ENCODE measurements around the gene MDH1. TPM values are rescaled to one million over a fixed set of nuclear protein-coding genes. Genes with fewer than 3 reads are reported as not detected.
"Not testable (repeated sequence)": the region's sequence is repeated elsewhere in the genome, so short reads cannot be mapped to it uniquely, and the experiment has no call there.

MDH1 gene
- total RNA-seq, 2 experiments from 2014 or later: 96.3 to 97.6 TPM

DNA sequence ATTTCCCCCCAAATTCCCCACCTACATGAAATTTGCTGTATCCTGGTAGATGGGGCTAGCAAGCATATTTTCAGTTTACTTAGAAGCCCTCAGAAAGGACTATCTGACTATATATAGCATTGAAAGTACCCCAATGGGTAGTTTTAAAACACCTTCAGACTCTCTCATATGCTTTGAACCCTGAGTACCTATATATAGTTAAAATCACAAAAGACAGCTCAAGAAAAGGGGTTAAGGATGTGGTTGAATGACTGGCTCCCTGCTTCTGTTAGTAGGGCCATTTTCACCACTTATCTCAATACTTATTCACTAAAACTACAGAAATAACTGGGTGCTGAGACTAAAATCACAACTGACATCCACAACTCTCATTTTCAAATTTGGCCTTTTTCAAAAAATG lies 19.0 kb upstream of the MDH1 start:
- H3K27ac ChIP-seq (ENCODE audit: low read depth in 1 of 2, low read length in 2 of 2): no peak overlapping the region
- CTCF ChIA-PET: no interaction called here
- POLR2A ChIA-PET: no interaction called here
- no peaks in the 10 kb centered on the region for H3K4me1 ChIP-seq (ENCODE audit: insufficient read depth, low read length)
- peaks cover 14% of the 10 kb centered on the region for H3K9me3 Mint-ChIP-seq
- no peak overlapping the region for H3K4me3 Mint-ChIP-seq
- peaks cover 58% of the 10 kb centered on the region for H3K36me3 Mint-ChIP-seq (ENCODE audit: low read depth)
- H3K9me3 ChIP-seq (ENCODE audit: control insufficient read depth in 1 of 2, insufficient read depth in 1 of 2, low read length in 2 of 2): peaks cover 3 to 21% of the 10 kb centered on the region in 2 experiments
- DNase-seq (no peak), ATAC-seq (ENCODE audit: poor library complexity) (no peak)
- TF ChIP-seq, protein P1, sequence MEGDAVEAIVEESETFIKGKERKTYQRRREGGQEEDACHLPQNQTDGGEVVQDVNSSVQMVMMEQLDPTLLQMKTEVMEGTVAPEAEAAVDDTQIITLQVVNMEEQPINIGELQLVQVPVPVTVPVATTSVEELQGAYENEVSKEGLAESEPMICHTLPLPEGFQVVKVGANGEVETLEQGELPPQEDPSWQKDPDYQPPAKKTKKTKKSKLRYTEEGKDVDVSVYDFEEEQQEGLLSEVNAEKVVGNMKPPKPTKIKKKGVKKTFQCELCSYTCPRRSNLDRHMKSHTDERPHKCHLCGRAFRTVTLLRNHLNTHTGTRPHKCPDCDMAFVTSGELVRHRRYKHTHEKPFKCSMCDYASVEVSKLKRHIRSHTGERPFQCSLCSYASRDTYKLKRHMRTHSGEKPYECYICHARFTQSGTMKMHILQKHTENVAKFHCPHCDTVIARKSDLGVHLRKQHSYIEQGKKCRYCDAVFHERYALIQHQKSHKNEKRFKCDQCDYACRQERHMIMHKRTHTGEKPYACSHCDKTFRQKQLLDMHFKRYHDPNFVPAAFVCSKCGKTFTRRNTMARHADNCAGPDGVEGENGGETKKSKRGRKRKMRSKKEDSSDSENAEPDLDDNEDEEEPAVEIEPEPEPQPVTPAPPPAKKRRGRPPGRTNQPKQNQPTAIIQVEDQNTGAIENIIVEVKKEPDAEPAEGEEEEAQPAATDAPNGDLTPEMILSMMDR (IDR thresholded peaks at IDR 0.05): no peak
- H3K36me3 ChIP-seq (ENCODE audit: insufficient read depth, low read length): no peaks in the 10 kb centered on the region
- H3K27me3 ChIP-seq (ENCODE audit: control insufficient read depth in 1 of 2, insufficient read depth in 2 of 2, low read length in 2 of 2): no peaks in the 10 kb centered on the region
- H3K27ac Mint-ChIP-seq: no peak overlapping the region
- intact Hi-C loops (cut with DNase I, micrococcal nuclease): no loop called here
- H3K27me3 Mint-ChIP-seq: no peaks in the 10 kb centered on the region
- no peak overlapping the region for H3K4me3 ChIP-seq (ENCODE audit: low read length)
- H3K4me1 Mint-ChIP-seq (ENCODE audit: low read depth): no peaks in the 10 kb centered on the region

DNA sequence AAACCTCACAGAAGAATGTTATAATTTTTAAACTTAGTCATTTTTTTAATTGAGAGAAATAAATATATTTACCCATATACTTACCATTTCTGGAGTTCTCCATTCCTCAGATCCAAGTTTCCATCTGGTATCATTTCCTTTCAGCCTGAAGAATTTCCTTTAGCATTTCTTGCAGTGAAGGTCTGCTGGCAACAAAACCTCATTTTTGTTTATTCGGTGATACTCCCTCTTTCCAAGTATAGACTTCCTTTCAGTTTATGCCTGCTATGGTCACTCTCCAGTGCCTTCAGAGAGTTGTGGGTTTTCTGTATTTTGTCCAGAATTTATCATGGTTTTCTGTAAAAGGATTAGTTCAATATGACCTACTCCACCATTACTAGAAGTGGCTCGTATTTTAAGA lies 17.5 kb upstream of the MDH1 start:
- H3K9me3 ChIP-seq (ENCODE audit: control insufficient read depth in 1 of 2, insufficient read depth in 1 of 2, low read length in 2 of 2): peaks cover 3 to 21% of the 10 kb centered on the region in 2 experiments
- H3K4me3 Mint-ChIP-seq: no peak overlapping the region
- intact Hi-C loops (cut with DNase I, micrococcal nuclease): no loop called here
- H3K27me3 ChIP-seq (ENCODE audit: control insufficient read depth in 1 of 2, insufficient read depth in 2 of 2, low read length in 2 of 2): no peaks in the 10 kb centered on the region
- no peak overlapping the region for H3K27ac ChIP-seq (ENCODE audit: low read depth in 1 of 2, low read length in 2 of 2)
- POLR2A ChIA-PET: no interaction called here
- H3K4me3 ChIP-seq (ENCODE audit: low read length): no peak overlapping the region
- no peaks in the 10 kb centered on the region for H3K27me3 Mint-ChIP-seq
- H3K4me1 ChIP-seq (ENCODE audit: insufficient read depth, low read length): no peaks in the 10 kb centered on the region
- TF ChIP-seq, protein P1 (IDR thresholded peaks at IDR 0.05): no peak
- H3K27ac Mint-ChIP-seq: no peak overlapping the region
- H3K36me3 ChIP-seq (ENCODE audit: insufficient read depth, low read length): no peaks in the 10 kb centered on the region
- CTCF ChIA-PET: no interaction called here
- DNase-seq (no peak), ATAC-seq (ENCODE audit: poor library complexity) (no peak)
- H3K36me3 Mint-ChIP-seq (ENCODE audit: low read depth): peaks cover 50% of the 10 kb centered on the region
- no peaks in the 10 kb centered on the region for H3K4me1 Mint-ChIP-seq (ENCODE audit: low read depth)
- peaks cover 14% of the 10 kb centered on the region for H3K9me3 Mint-ChIP-seq

DNA sequence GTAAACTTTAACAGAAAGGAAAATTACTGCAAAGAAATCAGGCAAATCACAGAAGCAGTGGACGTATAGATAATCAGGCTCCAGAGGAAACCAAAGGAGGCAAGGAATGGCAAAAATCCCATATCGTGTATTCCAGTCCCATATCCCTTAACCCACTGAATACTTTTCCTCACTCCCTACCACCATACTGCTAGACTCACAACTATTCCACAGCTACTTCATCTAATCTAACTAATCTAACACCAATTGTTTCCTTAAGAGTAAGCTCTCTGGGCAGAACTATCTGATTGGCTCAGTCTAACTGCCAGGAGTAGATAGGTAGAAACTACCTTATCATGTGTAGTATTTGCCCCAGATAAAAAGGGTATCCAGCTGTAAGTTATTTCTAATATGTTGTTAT lies 16.8 kb upstream of the MDH1 start:
- Histone ChIP-seq H3K4me1 (ENCODE audit: insufficient read depth, low read length) (no peaks in the 10 kb centered on the region), H3K27me3 (ENCODE audit: control insufficient read depth in 1 of 2, insufficient read depth in 2 of 2, low read length in 2 of 2) (no peaks in the 10 kb centered on the region), H3K27ac (ENCODE audit: low read depth in 1 of 2, low read length in 2 of 2) (no peak overlapping the region), H3K36me3 (ENCODE audit: insufficient read depth, low read length) (no peaks in the 10 kb centered on the region), H3K4me3 (ENCODE audit: low read length) (no peak overlapping the region), H3K9me3 (ENCODE audit: control insufficient read depth in 1 of 2, insufficient read depth in 1 of 2, low read length in 2 of 2) (peaks cover under 1 to 17% of the 10 kb centered on the region in 2 experiments)
- H3K9me3 Mint-ChIP-seq: peaks cover 14% of the 10 kb centered on the region
- ATAC-seq (ENCODE audit: poor library complexity) (no peak), DNase-seq (no peak)
- ChIA-PET CTCF (no interaction called here), POLR2A (no interaction called here)
- TF ChIP-seq, protein P1 (IDR thresholded peaks at IDR 0.05): no peak
- intact Hi-C loops (cut with DNase I, micrococcal nuclease): no loop called here
- no peaks in the 10 kb centered on the region for H3K27me3 Mint-ChIP-seq
- H3K4me3 Mint-ChIP-seq: no peak overlapping the region
- no peak overlapping the region for H3K27ac Mint-ChIP-seq
- H3K4me1 Mint-ChIP-seq (ENCODE audit: low read depth): no peaks in the 10 kb centered on the region
- H3K36me3 Mint-ChIP-seq (ENCODE audit: low read depth): peaks cover 44% of the 10 kb centered on the region

DNA sequence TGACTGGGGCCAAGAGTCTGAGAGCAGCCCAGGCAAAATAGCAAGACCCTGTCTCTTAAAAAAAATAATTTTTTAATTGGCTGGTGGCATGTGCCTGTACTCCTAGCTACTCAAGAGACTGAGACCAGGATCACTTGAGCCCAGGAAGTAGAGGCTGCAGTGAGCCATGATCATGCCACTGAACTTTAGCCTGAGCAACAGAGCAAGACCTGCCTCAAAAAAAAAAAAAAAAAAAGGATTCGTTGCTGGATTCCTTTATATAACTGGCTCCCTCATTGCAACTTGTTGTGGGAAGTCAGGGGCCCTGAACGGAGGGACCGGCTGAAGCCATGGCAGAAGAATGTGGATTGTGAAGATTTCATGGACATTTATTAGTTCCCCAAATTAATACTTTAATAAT lies 15.7 kb upstream of the MDH1 start:
- H3K27me3 ChIP-seq (ENCODE audit: control insufficient read depth in 1 of 2, insufficient read depth in 2 of 2, low read length in 2 of 2); H3K4me1 ChIP-seq (ENCODE audit: insufficient read depth, low read length); CTCF ChIA-PET; H3K9me3 Mint-ChIP-seq; ATAC-seq (ENCODE audit: poor library complexity); H3K4me3 ChIP-seq (ENCODE audit: low read length); intact Hi-C loops (cut with DNase I, micrococcal nuclease); H3K4me3 Mint-ChIP-seq; H3K36me3 ChIP-seq (ENCODE audit: insufficient read depth, low read length); H3K27ac Mint-ChIP-seq; H3K9me3 ChIP-seq (ENCODE audit: control insufficient read depth in 1 of 2, insufficient read depth in 1 of 2, low read length in 2 of 2); POLR2A ChIA-PET; H3K27ac ChIP-seq (ENCODE audit: low read depth in 1 of 2, low read length in 2 of 2); H3K27me3 Mint-ChIP-seq; DNase-seq; H3K4me1 Mint-ChIP-seq (ENCODE audit: low read depth): not testable (repeated sequence)
- peaks cover 34% of the 10 kb centered on the region for H3K36me3 Mint-ChIP-seq (ENCODE audit: low read depth)

DNA sequence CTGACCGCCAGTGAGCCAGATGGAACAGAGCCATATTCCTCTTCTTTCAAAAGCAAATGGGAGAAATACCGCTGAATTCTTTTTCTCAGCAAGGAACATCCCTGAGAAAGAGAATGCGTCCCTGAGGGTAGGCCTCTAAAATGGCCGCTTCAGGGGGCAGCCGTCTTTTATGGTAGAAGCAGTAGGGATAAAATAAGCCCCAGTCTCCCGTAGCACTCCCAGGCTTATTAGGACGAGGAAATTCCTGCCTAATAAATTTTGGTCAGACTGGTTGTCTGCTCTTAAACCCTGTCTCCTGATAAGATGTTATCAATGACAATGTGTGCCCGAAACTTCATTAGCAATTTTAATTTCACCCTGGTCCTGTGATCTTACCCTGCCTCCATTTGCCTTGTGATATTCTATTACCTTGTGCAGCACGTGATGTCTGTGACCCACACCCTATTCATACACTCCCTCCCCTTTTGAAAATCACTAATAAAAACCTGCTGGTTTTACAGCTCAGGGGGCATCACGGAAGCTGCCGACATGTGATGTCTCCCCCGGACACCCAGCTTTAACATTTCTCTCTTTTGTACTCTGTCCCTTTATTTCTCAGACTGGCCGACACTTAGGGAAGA lies 14.9 kb upstream of the MDH1 start:
- H3K4me3 ChIP-seq (ENCODE audit: low read length); H3K27ac ChIP-seq (ENCODE audit: low read depth in 1 of 2, low read length in 2 of 2); CTCF ChIA-PET; DNase-seq; H3K9me3 ChIP-seq (ENCODE audit: control insufficient read depth in 1 of 2, insufficient read depth in 1 of 2, low read length in 2 of 2); H3K9me3 Mint-ChIP-seq; H3K4me1 Mint-ChIP-seq (ENCODE audit: low read depth); H3K27me3 Mint-ChIP-seq; H3K27ac Mint-ChIP-seq; ATAC-seq (ENCODE audit: poor library complexity); H3K36me3 ChIP-seq (ENCODE audit: insufficient read depth, low read length); intact Hi-C loops (cut with DNase I, micrococcal nuclease); POLR2A ChIA-PET; H3K4me3 Mint-ChIP-seq; H3K4me1 ChIP-seq (ENCODE audit: insufficient read depth, low read length); H3K27me3 ChIP-seq (ENCODE audit: control insufficient read depth in 1 of 2, insufficient read depth in 2 of 2, low read length in 2 of 2): not testable (repeated sequence)
- peaks cover 28% of the 10 kb centered on the region for H3K36me3 Mint-ChIP-seq (ENCODE audit: low read depth)
